Mesendoderm (in vitro differentiated cells): ENCODE measurements around the gene TCF4. TPM values are rescaled to one million over a fixed set of nuclear protein-coding genes. Genes with fewer than 3 reads are reported as not detected.

Experiments
- DNase-seq: peaks from one replicate; pipeline ENCODE4 v3.0.0; 2013
- H2AK5ac ChIP-seq: 2 replicates; pipeline ENCODE4 v1.6.1; 2013; ENCODE audit warnings: low read length, inconsistent platforms
- H2BK120ac ChIP-seq: 2 replicates; pipeline ENCODE4 v1.6.1; 2013; ENCODE audit warnings: low read depth, mild to moderate bottlenecking, low read length, moderate library complexity, mixed read lengths
- H2BK15ac ChIP-seq: replicated peaks from 2 replicates; pipeline ENCODE4 v1.6.1; 2013; ENCODE audit warnings: low read depth, mild to moderate bottlenecking, moderate library complexity
- H2BK5ac ChIP-seq: 2 replicates; pipeline ENCODE4 v1.6.1; 2013; ENCODE audit warnings: low read length, inconsistent platforms
- H3K18ac ChIP-seq: 2 replicates; pipeline ENCODE4 v1.6.1; 2013; ENCODE audit warnings: mild to moderate bottlenecking, low read length, mixed read lengths
- H3K23ac ChIP-seq: one replicate; pipeline ENCODE4 v1.6.1; 2013; ENCODE audit warnings: low read length
- H3K27ac ChIP-seq: 2 replicates; pipeline ENCODE4 v1.5.1; 2013; ENCODE audit warnings: low read depth, mild to moderate bottlenecking, inconsistent platforms, low read length, moderate library complexity
- H3K27me3 ChIP-seq: 2 replicates; pipeline ENCODE4 v1.6.1; 2013; ENCODE audit warnings: low read length, control low read depth, mild to moderate bottlenecking, inconsistent platforms; ENCODE audit not compliant: insufficient read depth, poor library complexity
- H3K36me3 ChIP-seq: 2 replicates; pipeline ENCODE4 v1.6.1; 2013; ENCODE audit warnings: low read length, inconsistent platforms; ENCODE audit not compliant: control insufficient read depth, insufficient read depth
- H3K4ac ChIP-seq: one replicate; pipeline ENCODE4 v1.6.1; 2013; ENCODE audit warnings: low read depth, mild to moderate bottlenecking, low read length, moderate library complexity
- H3K4me1 ChIP-seq: 2 replicates; pipeline ENCODE4 v1.6.1; 2013; ENCODE audit warnings: low read depth, low read length, inconsistent platforms; ENCODE audit not compliant: control insufficient read depth
- H3K4me2 ChIP-seq: 2 replicates; pipeline ENCODE4 v1.6.1; 2013; ENCODE audit warnings: low read length
- H3K4me3 ChIP-seq: 2 replicates; pipeline ENCODE4 v1.5.1; 2013; ENCODE audit warnings: mild to moderate bottlenecking, low read length
- H3K56ac ChIP-seq: one replicate; pipeline ENCODE4 v1.6.1; 2013; ENCODE audit warnings: low read length
- H3K79me1 ChIP-seq: 2 replicates; pipeline ENCODE4 v1.6.1; 2013; ENCODE audit warnings: low read length, inconsistent platforms
- H3K79me2 ChIP-seq: 2 replicates; pipeline ENCODE4 v1.6.1; 2013; ENCODE audit warnings: mild to moderate bottlenecking, low read length; ENCODE audit not compliant: control insufficient read depth, insufficient read depth
- H3K9ac ChIP-seq: 2 replicates; pipeline ENCODE4 v1.6.1; 2013; ENCODE audit warnings: low read length, inconsistent platforms
- H4K5ac ChIP-seq: one replicate; pipeline ENCODE4 v1.6.1; 2013; ENCODE audit warnings: low read length
- H4K8ac ChIP-seq: one replicate; pipeline ENCODE4 v1.6.1; 2013; ENCODE audit warnings: low read depth, mild to moderate bottlenecking, control low read depth, low read length, moderate library complexity
- WGBS: extraction: QIAGEN DNeasy Blood & Tissue Kit; methylation state at CpG from one replicate; pipeline ENCODE4 v1.1.7; 2013; ENCODE audit warnings: low lambda C conversion rate, missing lambda C conversion rate; ENCODE audit not compliant: insufficient coverage; ENCODE audit errors: extremely low coverage; 5-methylcytosine and 5-hydroxymethylcytosine counted together
- small RNA-seq: library from polyadenylated mRNA; stranded (forward); fragments of <200 nt; extraction: miRNeasy Mini kit (QIAGEN cat#:217004); gene quantifications from one replicate; pipeline ENCODE3, GENCODE V24; 2013; ENCODE audit not compliant: insufficient read depth

The TCF4 gene

GRCh38 chr18:55179425-55179824 lies 408.6 kb downstream of the TCF4 start:
- Histone ChIP-seq H3K4me3 (no peak overlapping the region), H3K27ac (no peak overlapping the region)

GRCh38 chr18:55173291-55173690 lies 414.7 kb downstream of the TCF4 start:
- H2BK5ac ChIP-seq, result no peak overlapping the region
- H2AK5ac ChIP-seq, result no peak overlapping the region
- no peak for DNase-seq
- H3K4ac ChIP-seq, result no peak overlapping the region
- no peak overlapping the region for H3K9ac ChIP-seq
- H3K4me1 ChIP-seq, result no peaks in the 10 kb centered on the region
- H3K79me1 ChIP-seq, result no peaks in the 10 kb centered on the region
- H4K8ac ChIP-seq, result no peak overlapping the region
- H3K4me2 ChIP-seq, result no peak overlapping the region
- no peak overlapping the region for H3K56ac ChIP-seq
- no CpG with 5 or more reads among the region's 2 CpGs for WGBS
- no peak overlapping the region for H3K23ac ChIP-seq
- H3K79me2 ChIP-seq, result no peaks in the 10 kb centered on the region
- H3K27me3 ChIP-seq, result no peaks in the 10 kb centered on the region
- H3K27ac ChIP-seq, result no peak overlapping the region
- H2BK120ac ChIP-seq, result no peak overlapping the region
- no peak overlapping the region for H2BK15ac ChIP-seq
- no peak overlapping the region for H4K5ac ChIP-seq
- no peak overlapping the region for H3K4me3 ChIP-seq
- H3K36me3 ChIP-seq, result no peaks in the 10 kb centered on the region
- no peak overlapping the region for H3K18ac ChIP-seq

More at GRCh38 chr18:55179425-55179824, 408.6 kb downstream of the TCF4 start:
- Histone ChIP-seq H3K9ac (no peak overlapping the region), H3K79me2 (no peaks in the 10 kb centered on the region), H3K79me1 (no peaks in the 10 kb centered on the region), H2AK5ac (no peak overlapping the region), H2BK15ac (no peak overlapping the region), H3K36me3 (no peaks in the 10 kb centered on the region), H4K8ac (no peak overlapping the region), H4K5ac (no peak overlapping the region), H2BK5ac (no peak overlapping the region), H3K18ac (no peak overlapping the region), H2BK120ac (no peak overlapping the region), H3K23ac (no peak overlapping the region), H3K27me3 (no peaks in the 10 kb centered on the region), H3K4me2 (no peak overlapping the region), H3K56ac (no peak overlapping the region), H3K4me1 (no peaks in the 10 kb centered on the region), H3K4ac (no peak overlapping the region)
- WGBS, result no CpG with 5 or more reads among the region's 5 CpGs
- no peak for DNase-seq

Small RNA genes lying within 50 kb of the gene (small RNA-seq; reads per million reads assigned to genes)
- gene MIR4529, result not detected
